Liver (tissue), 9 donors: ENCODE data around the gene KCNMA1. TPM values are rescaled to one million over a fixed set of nuclear protein-coding genes. Genes with fewer than 3 reads are reported as not detected.

Source experiments
- DNase-seq: peaks from one replicate; pipeline ENCODE4 v3.0.0-alpha.2; 2017; ENCODE audit warnings: low spot score
- H3K27ac ChIP-seq, 2 donors: one replicate each; pipeline ENCODE4 v1.7.0; 2013; ENCODE audit warnings: inconsistent platforms in 2 of 2, low read length in 2 of 2, control low read depth in 1 of 2, low read depth in 1 of 2, mild to moderate bottlenecking in 1 of 2
- H3K27me3 ChIP-seq, 4 donors: one replicate each; pipeline versions ENCODE4 v1.6.1 to v1.7.0; 2013; ENCODE audit warnings: low read length in 3 of 4, inconsistent platforms in 1 of 4, mild to moderate bottlenecking in 1 of 4, moderate library complexity in 1 of 4; ENCODE audit not compliant: control insufficient read depth in 4 of 4, insufficient read depth in 4 of 4
- H3K36me3 ChIP-seq, 4 donors: one replicate each; pipeline versions ENCODE4 v1.6.1 to v1.7.0; 2013; ENCODE audit warnings: low read length in 3 of 4, mild to moderate bottlenecking in 3 of 4, low read depth in 1 of 4, moderate library complexity in 1 of 4; ENCODE audit not compliant: control insufficient read depth in 4 of 4, insufficient read depth in 3 of 4
- H3K4me1 ChIP-seq, 4 donors: one replicate each; pipeline versions ENCODE4 v1.6.1 to v1.7.0; 2013; ENCODE audit warnings: low read length in 3 of 4, mild to moderate bottlenecking in 3 of 4, moderate library complexity in 1 of 4; ENCODE audit not compliant: control insufficient read depth in 4 of 4, insufficient read depth in 4 of 4
- H3K4me3 ChIP-seq, 3 donors: one replicate each; pipeline versions ENCODE4 v1.6.1 to v1.7.0; 2013; ENCODE audit warnings: low read length in 3 of 3, control low read depth in 1 of 3, low read depth in 1 of 3, mild to moderate bottlenecking in 1 of 3
- H3K9ac ChIP-seq, 2 donors: one replicate each; pipeline ENCODE4 v1.7.0; 2013; ENCODE audit warnings: low read length in 2 of 2, mild to moderate bottlenecking in 2 of 2, moderate library complexity in 2 of 2, control low read depth in 1 of 2, low read depth in 1 of 2
- H3K9me3 ChIP-seq, 4 donors: one replicate each; pipeline versions ENCODE4 v1.6.1 to v1.7.0; 2013; ENCODE audit warnings: low read length in 3 of 4; ENCODE audit not compliant: control insufficient read depth in 4 of 4
- EGR1 ChIP-seq, 2 donors: IDR thresholded peaks; 2 replicates each; pipeline ENCODE4 v1.6.1; 2016 to 2018; ENCODE audit warnings: antibody characterized with exemption in 2 of 2, low read depth in 2 of 2
- FOXA1 ChIP-seq: IDR thresholded peaks from 2 replicates; pipeline ENCODE4 v1.6.1; 2016; ENCODE audit warnings: antibody characterized with exemption
- FOXA2 ChIP-seq: IDR thresholded peaks from 2 replicates; pipeline ENCODE4 v1.6.1; 2016; ENCODE audit warnings: antibody characterized with exemption
- GABPA ChIP-seq, 2 donors: IDR thresholded peaks in 1 of 2; conservative IDR thresholded peaks in 1 of 2; 2 replicates each; pipeline ENCODE4 v1.6.1; 2016; ENCODE audit warnings: antibody characterized with exemption in 2 of 2, mild to moderate bottlenecking in 1 of 2, moderate library complexity in 1 of 2
- HNF4A ChIP-seq, 2 donors: conservative IDR thresholded peaks; 2 replicates each; pipeline ENCODE4 v1.6.1; 2016; ENCODE audit warnings: antibody characterized with exemption in 2 of 2, mild to moderate bottlenecking in 2 of 2
- HNF4G ChIP-seq: IDR thresholded peaks from 2 replicates; pipeline ENCODE4 v1.6.1; 2016; ENCODE audit warnings: antibody characterized with exemption
- JUND ChIP-seq, 2 donors: IDR thresholded peaks; 2 replicates each; pipeline ENCODE4 v1.6.1; 2016; ENCODE audit warnings: antibody characterized with exemption in 2 of 2
- NR2F2 ChIP-seq: IDR thresholded peaks from 2 replicates; pipeline ENCODE4 v1.6.1; 2016; ENCODE audit warnings: antibody characterized with exemption
- RAD21 ChIP-seq, 2 donors: IDR thresholded peaks; 2 replicates each; pipeline ENCODE4 v1.6.1; 2016; ENCODE audit warnings: antibody characterized with exemption in 2 of 2, mild to moderate bottlenecking in 2 of 2
- RXRA ChIP-seq, 2 donors: IDR thresholded peaks; 2 replicates each; pipeline ENCODE4 v1.6.1; 2017 to 2018; ENCODE audit warnings: antibody characterized with exemption in 2 of 2, mild to moderate bottlenecking in 1 of 2
- SP1 ChIP-seq: IDR thresholded peaks from 2 replicates; pipeline ENCODE4 v1.6.1; 2018; ENCODE audit warnings: antibody characterized with exemption, mild to moderate bottlenecking
- TAF1 ChIP-seq: conservative IDR thresholded peaks from 2 replicates; pipeline ENCODE4 v1.6.1; 2016; ENCODE audit warnings: antibody characterized with exemption, mild to moderate bottlenecking
- YY1 ChIP-seq: IDR thresholded peaks from 2 replicates; pipeline ENCODE4 v1.6.1; 2016; ENCODE audit warnings: antibody characterized with exemption, mild to moderate bottlenecking
- WGBS: extraction: QIAGEN DNeasy Blood & Tissue Kit; methylation state at CpG from one replicate; pipeline ENCODE4 v1.1.7; 2013; 5-methylcytosine and 5-hydroxymethylcytosine counted together
- polyA plus RNA-seq, 2 donors: library from polyadenylated mRNA; stranded (reverse) in 1 of 2; unstranded in 1 of 2; fragments of 200-250 nt in 1 of 2; fragments of >200 nt in 1 of 2; fragmentation: Nextera tagmentation in 1 of 2; extraction: Ambion mirVana in 1 of 2; gene quantifications; one replicate each; pipeline versions ENCODE4 v1.2.1 to v1.2.3, GENCODE V29; 2013 to 2015
- total RNA-seq, 2 donors: library from RNA; depleted of rRNA; stranded (reverse); fragments of >200 nt; gene quantifications; one replicate each; pipeline ENCODE4 v1.2.3, GENCODE V29; 2014
- TF ChIP-seq, protein P1 (sequence below): fragments of 150-350 bp; IDR thresholded peaks from 2 replicates; pipeline ENCODE4 v1.5.1; 2017; ENCODE audit warnings: improper control_type of control experiment, low read depth, low read length; ENCODE audit not compliant: missing input control
- TF ChIP-seq, protein P2 (sequence below): IDR thresholded peaks from 2 replicates; pipeline ENCODE4 v1.6.1; 2016; ENCODE audit warnings: antibody characterized with exemption
- TF ChIP-seq, protein P3 (sequence below): IDR thresholded peaks from 2 replicates; pipeline ENCODE4 v1.6.1; 2016; ENCODE audit warnings: antibody characterized with exemption, mild to moderate bottlenecking
- TF ChIP-seq, protein P4 (sequence below): IDR thresholded peaks from 2 replicates; pipeline ENCODE4 v1.6.1; 2016; ENCODE audit warnings: antibody characterized with exemption
- TF ChIP-seq, protein P5 (sequence below): IDR thresholded peaks from 2 replicates; pipeline ENCODE4 v1.6.1; 2016; ENCODE audit warnings: antibody characterized with exemption
- donor health status: healthy.
- donor health status: healthy.
- donor health status: healthy.
- donor health status: healthy.
- donor health status: healthy.

KCNMA1 gene
- total and polyA plus RNA-seq, 4 donors, result 2.5 to 9.7 (median 4.7) TPM

DNA sequence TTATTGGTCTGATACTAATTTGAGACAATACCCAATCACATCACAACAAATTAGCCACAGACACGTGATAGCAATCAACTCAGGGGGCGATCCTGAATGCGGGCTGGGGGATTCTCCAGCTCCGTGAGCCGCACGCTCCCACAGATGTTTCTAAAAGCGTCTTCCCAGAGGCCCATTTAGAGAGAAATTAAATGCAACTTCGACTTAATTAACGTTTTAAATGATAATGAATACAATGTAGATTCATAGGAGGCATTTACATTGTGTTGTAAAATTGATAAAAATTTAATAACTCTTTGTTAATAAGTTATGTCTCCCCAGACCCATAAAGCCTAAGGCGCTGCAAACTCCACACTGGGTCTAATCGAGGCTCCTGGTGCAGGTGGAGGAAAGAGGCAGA is 642.6 kb downstream of the KCNMA1 start:
- Histone ChIP-seq H3K36me3 (no peaks in the 10 kb centered on the region), H3K9me3 (no peaks in the 10 kb centered on the region), H3K9ac (no peak overlapping the region), H3K27me3 (no peaks in the 10 kb centered on the region), H3K4me1 (no peaks in the 10 kb centered on the region), H3K27ac (no peak overlapping the region), H3K4me3 (no peak overlapping the region)
- WGBS, result 94% methylated on average over 11 of the region's 11 CpGs
- no peak for DNase-seq
- TF ChIP-seq EGR1 (IDR thresholded peaks at IDR 0.05; ENCODE audit: low read depth in 2 of 2), result no peak
- TF ChIP-seq, protein P1, sequence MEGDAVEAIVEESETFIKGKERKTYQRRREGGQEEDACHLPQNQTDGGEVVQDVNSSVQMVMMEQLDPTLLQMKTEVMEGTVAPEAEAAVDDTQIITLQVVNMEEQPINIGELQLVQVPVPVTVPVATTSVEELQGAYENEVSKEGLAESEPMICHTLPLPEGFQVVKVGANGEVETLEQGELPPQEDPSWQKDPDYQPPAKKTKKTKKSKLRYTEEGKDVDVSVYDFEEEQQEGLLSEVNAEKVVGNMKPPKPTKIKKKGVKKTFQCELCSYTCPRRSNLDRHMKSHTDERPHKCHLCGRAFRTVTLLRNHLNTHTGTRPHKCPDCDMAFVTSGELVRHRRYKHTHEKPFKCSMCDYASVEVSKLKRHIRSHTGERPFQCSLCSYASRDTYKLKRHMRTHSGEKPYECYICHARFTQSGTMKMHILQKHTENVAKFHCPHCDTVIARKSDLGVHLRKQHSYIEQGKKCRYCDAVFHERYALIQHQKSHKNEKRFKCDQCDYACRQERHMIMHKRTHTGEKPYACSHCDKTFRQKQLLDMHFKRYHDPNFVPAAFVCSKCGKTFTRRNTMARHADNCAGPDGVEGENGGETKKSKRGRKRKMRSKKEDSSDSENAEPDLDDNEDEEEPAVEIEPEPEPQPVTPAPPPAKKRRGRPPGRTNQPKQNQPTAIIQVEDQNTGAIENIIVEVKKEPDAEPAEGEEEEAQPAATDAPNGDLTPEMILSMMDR, result no peak
- TF ChIP-seq HNF4G, result no peak
- TF ChIP-seq NR2F2, result no peak
- TF ChIP-seq, protein P2, sequence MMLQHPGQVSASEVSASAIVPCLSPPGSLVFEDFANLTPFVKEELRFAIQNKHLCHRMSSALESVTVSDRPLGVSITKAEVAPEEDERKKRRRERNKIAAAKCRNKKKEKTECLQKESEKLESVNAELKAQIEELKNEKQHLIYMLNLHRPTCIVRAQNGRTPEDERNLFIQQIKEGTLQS, result no peak
- no peak for TF ChIP-seq SP1
- no peak for TF ChIP-seq TAF1
- no peak for TF ChIP-seq RXRA (IDR thresholded peaks at IDR 0.05)
- TF ChIP-seq FOXA2, result no peak
- TF ChIP-seq FOXA1, result no peak
- TF ChIP-seq, protein P3, sequence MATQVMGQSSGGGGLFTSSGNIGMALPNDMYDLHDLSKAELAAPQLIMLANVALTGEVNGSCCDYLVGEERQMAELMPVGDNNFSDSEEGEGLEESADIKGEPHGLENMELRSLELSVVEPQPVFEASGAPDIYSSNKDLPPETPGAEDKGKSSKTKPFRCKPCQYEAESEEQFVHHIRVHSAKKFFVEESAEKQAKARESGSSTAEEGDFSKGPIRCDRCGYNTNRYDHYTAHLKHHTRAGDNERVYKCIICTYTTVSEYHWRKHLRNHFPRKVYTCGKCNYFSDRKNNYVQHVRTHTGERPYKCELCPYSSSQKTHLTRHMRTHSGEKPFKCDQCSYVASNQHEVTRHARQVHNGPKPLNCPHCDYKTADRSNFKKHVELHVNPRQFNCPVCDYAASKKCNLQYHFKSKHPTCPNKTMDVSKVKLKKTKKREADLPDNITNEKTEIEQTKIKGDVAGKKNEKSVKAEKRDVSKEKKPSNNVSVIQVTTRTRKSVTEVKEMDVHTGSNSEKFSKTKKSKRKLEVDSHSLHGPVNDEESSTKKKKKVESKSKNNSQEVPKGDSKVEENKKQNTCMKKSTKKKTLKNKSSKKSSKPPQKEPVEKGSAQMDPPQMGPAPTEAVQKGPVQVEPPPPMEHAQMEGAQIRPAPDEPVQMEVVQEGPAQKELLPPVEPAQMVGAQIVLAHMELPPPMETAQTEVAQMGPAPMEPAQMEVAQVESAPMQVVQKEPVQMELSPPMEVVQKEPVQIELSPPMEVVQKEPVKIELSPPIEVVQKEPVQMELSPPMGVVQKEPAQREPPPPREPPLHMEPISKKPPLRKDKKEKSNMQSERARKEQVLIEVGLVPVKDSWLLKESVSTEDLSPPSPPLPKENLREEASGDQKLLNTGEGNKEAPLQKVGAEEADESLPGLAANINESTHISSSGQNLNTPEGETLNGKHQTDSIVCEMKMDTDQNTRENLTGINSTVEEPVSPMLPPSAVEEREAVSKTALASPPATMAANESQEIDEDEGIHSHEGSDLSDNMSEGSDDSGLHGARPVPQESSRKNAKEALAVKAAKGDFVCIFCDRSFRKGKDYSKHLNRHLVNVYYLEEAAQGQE, result no peak
- TF ChIP-seq HNF4A (conservative IDR thresholded peaks at IDR 0.05), result no peak

DNA sequence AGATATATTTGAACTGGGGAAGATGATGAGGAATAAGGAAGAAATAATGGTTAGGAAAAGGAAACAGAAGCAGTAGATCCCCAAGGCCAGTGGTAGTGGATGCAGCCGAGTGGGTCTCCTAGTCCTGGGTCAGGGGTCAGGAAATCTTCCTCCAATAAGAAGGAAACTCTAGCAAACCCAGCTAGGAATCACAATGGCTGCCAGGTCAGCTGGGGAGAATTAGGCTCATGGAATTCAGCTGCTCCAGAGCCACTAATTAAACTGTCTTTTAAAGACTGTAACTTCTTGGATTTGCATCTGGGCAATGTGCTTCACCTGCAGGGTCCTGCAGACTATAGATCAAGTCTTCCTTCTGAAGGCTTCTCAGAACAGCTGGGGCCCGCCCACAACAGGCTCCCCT is 644.4 kb downstream of the KCNMA1 start:
- Histone ChIP-seq H3K4me3 (no peak overlapping the region), H3K4me1 (no peaks in the 10 kb centered on the region), H3K27ac (no peak overlapping the region), H3K36me3 (no peaks in the 10 kb centered on the region), H3K9ac (no peak overlapping the region), H3K27me3 (no peaks in the 10 kb centered on the region), H3K9me3 (no peaks in the 10 kb centered on the region)
- TF ChIP-seq HNF4A (conservative IDR thresholded peaks at IDR 0.05) (no peak), FOXA1 (no peak), GABPA (IDR thresholded peaks at IDR 0.05 in 1 of 2, conservative IDR thresholded peaks at IDR 0.05 in 1 of 2) (no peak), YY1 (no peak), RAD21 (IDR thresholded peaks at IDR 0.05) (no peak), HNF4G (no peak), JUND (IDR thresholded peaks at IDR 0.05) (no peak), EGR1 (IDR thresholded peaks at IDR 0.05; ENCODE audit: low read depth in 2 of 2) (no peak), TAF1 (no peak), SP1 (no peak)
- TF ChIP-seq, protein P3, result no peak
- TF ChIP-seq, protein P4, sequence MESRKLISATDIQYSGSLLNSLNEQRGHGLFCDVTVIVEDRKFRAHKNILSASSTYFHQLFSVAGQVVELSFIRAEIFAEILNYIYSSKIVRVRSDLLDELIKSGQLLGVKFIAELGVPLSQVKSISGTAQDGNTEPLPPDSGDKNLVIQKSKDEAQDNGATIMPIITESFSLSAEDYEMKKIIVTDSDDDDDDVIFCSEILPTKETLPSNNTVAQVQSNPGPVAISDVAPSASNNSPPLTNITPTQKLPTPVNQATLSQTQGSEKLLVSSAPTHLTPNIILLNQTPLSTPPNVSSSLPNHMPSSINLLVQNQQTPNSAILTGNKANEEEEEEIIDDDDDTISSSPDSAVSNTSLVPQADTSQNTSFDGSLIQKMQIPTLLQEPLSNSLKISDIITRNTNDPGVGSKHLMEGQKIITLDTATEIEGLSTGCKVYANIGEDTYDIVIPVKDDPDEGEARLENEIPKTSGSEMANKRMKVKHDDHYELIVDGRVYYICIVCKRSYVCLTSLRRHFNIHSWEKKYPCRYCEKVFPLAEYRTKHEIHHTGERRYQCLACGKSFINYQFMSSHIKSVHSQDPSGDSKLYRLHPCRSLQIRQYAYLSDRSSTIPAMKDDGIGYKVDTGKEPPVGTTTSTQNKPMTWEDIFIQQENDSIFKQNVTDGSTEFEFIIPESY, result no peak
- TF ChIP-seq, protein P2, result no peak
- TF ChIP-seq, protein P5, sequence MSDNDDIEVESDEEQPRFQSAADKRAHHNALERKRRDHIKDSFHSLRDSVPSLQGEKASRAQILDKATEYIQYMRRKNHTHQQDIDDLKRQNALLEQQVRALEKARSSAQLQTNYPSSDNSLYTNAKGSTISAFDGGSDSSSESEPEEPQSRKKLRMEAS, result no peak
- TF ChIP-seq, protein P1, result no peak
- DNase-seq, result no peak
- 87% methylated on average over 2 of the region's 2 CpGs for WGBS
